HCT116 (cell line): ENCODE results near the gene LRP4. TPM values are rescaled to one million over a fixed set of nuclear protein-coding genes. Genes with fewer than 3 reads are reported as not detected.

Source experiments
- ATAC-seq: fragments of 200-7000 bp; cut with Tn5 transposase; 2 replicates; pipeline ENCODE4 v1.9.1; 2020; ENCODE audit warnings: mild to moderate bottlenecking, moderate library complexity
- BruUV-seq: library from RNA; stranded (reverse); fragments of 400-500 nt; replicated peaks from 2 replicates; lab custom pipeline; 2021; lab: Mats Ljungman, UMichigan
- CTCF ChIA-PET: fragments of 300-600 bp; sonication (Branson Sonifier 250); formaldehyde crosslinking; loops from one replicate; lab custom pipeline; 2021; ENCODE audit warnings: antibody characterized with exemption; lab: Charles Lee
- POLR2A ChIA-PET: fragments of 300-600, 350-600 bp; sonication (Branson Sonifier 250); formaldehyde crosslinking; loops from one replicate; lab custom pipeline; 2021; ENCODE audit warnings: antibody characterized with exemption; lab: Charles Lee
- RAD21 ChIA-PET, 2 experiments: fragments of 300-600 bp; sonication (Branson Sonifier 250); formaldehyde crosslinking; loops; one replicate each; lab custom pipeline; 2023; ENCODE audit warnings: low total read pairs in 2 of 2; ENCODE audit not compliant: uncharacterized antibody in 2 of 2, unreplicated experiment in 2 of 2, low non-redundant PET in 1 of 2; lab: Charles Lee
- DNase-seq: peaks from one replicate; pipeline ENCODE4 v3.0.0-alpha.2; 2010; ENCODE audit warnings: low read depth, low spot score
- H2AFZ ChIP-seq: fragments of 200-600 bp; shearing (Covaris generic), sonication (generic); 2 replicates; pipeline ENCODE4 v1.6.1; 2017; ENCODE audit warnings: low read depth, mixed run types, mixed read lengths, antibody characterized with exemption, low read length; ENCODE audit not compliant: poor library complexity, severe bottlenecking
- H3K27ac ChIP-seq: 2 replicates; pipeline ENCODE4 v1.5.1; 2012; ENCODE audit warnings: low read depth, low read length
- H3K27me3 ChIP-seq: fragments of 200-600 bp; sonication (generic); 2 replicates; pipeline ENCODE4 v1.6.1; 2016; ENCODE audit warnings: mixed run types, low read length, mixed read lengths; ENCODE audit not compliant: insufficient read depth
- H3K36me3 ChIP-seq, 2 experiments: fragments of 200-500 bp in 1 of 2; fragments of 200-600 bp in 1 of 2; sonication (Bioruptor generic) in 1 of 2; sonication (generic) in 1 of 2; 2 replicates each; pipeline versions ENCODE4 v1.5.1 to v1.6.1; 2014 to 2016; ENCODE audit warnings: low read length in 2 of 2, inconsistent platforms in 1 of 2, mixed read lengths in 1 of 2, mixed run types in 1 of 2; ENCODE audit not compliant: insufficient read depth in 2 of 2, control insufficient read depth in 1 of 2
- H3K4me1 ChIP-seq, 2 experiments: fragments of 200-600 bp in 1 of 2; sonication (generic) in 1 of 2; 2 replicates each; pipeline versions ENCODE4 v1.5.1 to v1.6.1; 2012 to 2017; ENCODE audit warnings: low read length in 2 of 2, inconsistent platforms in 1 of 2, mild to moderate bottlenecking in 1 of 2, mixed read lengths in 1 of 2, mixed run types in 1 of 2, moderate library complexity in 1 of 2; ENCODE audit not compliant: insufficient read depth in 2 of 2, control insufficient read depth in 1 of 2
- H3K4me2 ChIP-seq: fragments of 200-600 bp; sonication (generic); 2 replicates; pipeline ENCODE4 v1.6.1; 2017; ENCODE audit warnings: mixed run types, low read length, mixed read lengths
- H3K4me3 ChIP-seq, 2 experiments: fragments of 200-600 bp in 1 of 2; sonication (generic) in 1 of 2; replicated peaks in 1 of 2; 2 replicates each; pipeline ENCODE4 v1.5.1; 2011 to 2016; ENCODE audit warnings: low read length in 2 of 2, control low read depth in 1 of 2, low read depth in 1 of 2, mild to moderate bottlenecking in 1 of 2, mixed read lengths in 1 of 2, mixed run types in 1 of 2
- H3K79me2 ChIP-seq: fragments of 200-600 bp; sonication (generic); 2 replicates; pipeline ENCODE4 v1.6.1; 2017; ENCODE audit warnings: mild to moderate bottlenecking, mixed run types, low read length, moderate library complexity, mixed read lengths; ENCODE audit not compliant: insufficient read depth
- H3K9ac ChIP-seq: fragments of 200-600 bp; sonication (generic); 2 replicates; pipeline ENCODE4 v1.6.1; 2016; ENCODE audit warnings: low read length, mixed read lengths
- H3K9me2 ChIP-seq: fragments of 200-600 bp; sonication (generic), shearing (Covaris generic); 2 replicates; pipeline ENCODE4 v1.6.1; 2017; ENCODE audit warnings: mixed run types, mild to moderate bottlenecking, moderate library complexity; ENCODE audit not compliant: insufficient read depth
- H3K9me3 ChIP-seq, 2 experiments: fragments of 200-500 bp in 1 of 2; fragments of 200-600 bp in 1 of 2; sonication (Bioruptor generic) in 1 of 2; sonication (generic) in 1 of 2; 2 replicates each; pipeline ENCODE4 v1.6.1; 2014 to 2017; ENCODE audit warnings: low read length in 2 of 2, mixed read lengths in 2 of 2, inconsistent platforms in 1 of 2, low read depth in 1 of 2, mild to moderate bottlenecking in 1 of 2, mixed run types in 1 of 2, moderate library complexity in 1 of 2; ENCODE audit not compliant: control insufficient read depth in 1 of 2, insufficient read depth in 1 of 2
- H4K20me1 ChIP-seq: fragments of 200-600 bp; sonication (generic), shearing (Covaris generic); 2 replicates; pipeline ENCODE4 v1.6.1; 2017; ENCODE audit warnings: mixed run types, mild to moderate bottlenecking, moderate library complexity; ENCODE audit not compliant: insufficient read depth
- CBX3 ChIP-seq: IDR thresholded peaks from 2 replicates; pipeline ENCODE4 v1.6.1; 2012; ENCODE audit warnings: low read depth
- CEBPB ChIP-seq: IDR thresholded peaks from 2 replicates; pipeline ENCODE4 v1.6.1; 2012; ENCODE audit warnings: low read depth
- EGR1 ChIP-seq: IDR thresholded peaks from 2 replicates; pipeline ENCODE4 v1.6.1; 2012; ENCODE audit warnings: low read depth
- ELF1 ChIP-seq: IDR thresholded peaks from 2 replicates; pipeline ENCODE4 v1.6.1; 2012; ENCODE audit warnings: low read depth, borderline replicate concordance
- EZH2 ChIP-seq: fragments of 200-600 bp; sonication (generic); IDR thresholded peaks from 2 replicates; pipeline ENCODE4 v1.6.1; 2017; ENCODE audit warnings: antibody characterized with exemption, mixed run types
- EZH2phosphoT487 ChIP-seq: fragments of 200-600 bp; IDR thresholded peaks from 2 replicates; pipeline ENCODE4 v1.6.1; 2018; ENCODE audit warnings: antibody characterized with exemption, borderline replicate concordance
- FOSL1 ChIP-seq: IDR thresholded peaks from 2 replicates; pipeline ENCODE4 v1.6.1; 2012; ENCODE audit warnings: low read depth
- POLR2A ChIP-seq: IDR thresholded peaks from 2 replicates; pipeline ENCODE4 v1.7.0; 2011; ENCODE audit warnings: borderline replicate concordance; ENCODE audit not compliant: insufficient read depth, insufficient read length; ENCODE audit errors: extremely low read depth
- POLR2AphosphoS5 ChIP-seq: IDR thresholded peaks from 2 replicates; pipeline ENCODE4 v1.6.1; 2011; ENCODE audit warnings: mild to moderate bottlenecking, low read depth, low read length, moderate library complexity
- RAD21 ChIP-seq: IDR thresholded peaks from 2 replicates; pipeline ENCODE4 v1.6.1; 2012; ENCODE audit warnings: low read depth, mild to moderate bottlenecking
- SIN3A ChIP-seq: IDR thresholded peaks from 2 replicates; pipeline ENCODE4 v1.6.1; 2012; ENCODE audit warnings: low read depth
- SP1 ChIP-seq: IDR thresholded peaks from 2 replicates; pipeline ENCODE4 v1.6.1; 2012; ENCODE audit warnings: low read depth
- SRF ChIP-seq: IDR thresholded peaks from 2 replicates; pipeline ENCODE4 v1.6.1; 2012; ENCODE audit warnings: low read depth
- YY1 ChIP-seq: IDR thresholded peaks from 2 replicates; pipeline ENCODE4 v1.6.1; 2011; ENCODE audit warnings: low read length, low read depth, moderate library complexity, mild to moderate bottlenecking; ENCODE audit not compliant: insufficient replicate concordance; ENCODE audit errors: extremely low read depth
- intact Hi-C: fragments of 100-400 bp; cut with micrococcal nuclease; formaldehyde crosslinking; loops from 2 replicates; pipeline ENCODE4 v1.10.0; 2022
- total RNA-seq: library from RNA; stranded (reverse); gene quantifications from one replicate; pipeline ENCODE4 v1.2.1, GENCODE V29; 2021; ENCODE audit not compliant: unreplicated experiment
- TF ChIP-seq, protein P1 (sequence below): IDR thresholded peaks from 2 replicates; pipeline ENCODE4 v1.6.1; 2012
- TF ChIP-seq, protein P2 (sequence below): IDR thresholded peaks from 2 replicates; pipeline ENCODE4 v1.6.1; 2012; ENCODE audit warnings: low read depth
- TF ChIP-seq, protein P3 (sequence below): IDR thresholded peaks from 2 replicates; pipeline ENCODE4 v1.6.1; 2011; ENCODE audit warnings: mild to moderate bottlenecking, low read length, moderate library complexity; ENCODE audit not compliant: insufficient replicate concordance; ENCODE audit errors: extremely low read depth

The LRP4 gene
- total RNA-seq, 1 experiment from 2014 or later: 7.4 TPM

DNA sequence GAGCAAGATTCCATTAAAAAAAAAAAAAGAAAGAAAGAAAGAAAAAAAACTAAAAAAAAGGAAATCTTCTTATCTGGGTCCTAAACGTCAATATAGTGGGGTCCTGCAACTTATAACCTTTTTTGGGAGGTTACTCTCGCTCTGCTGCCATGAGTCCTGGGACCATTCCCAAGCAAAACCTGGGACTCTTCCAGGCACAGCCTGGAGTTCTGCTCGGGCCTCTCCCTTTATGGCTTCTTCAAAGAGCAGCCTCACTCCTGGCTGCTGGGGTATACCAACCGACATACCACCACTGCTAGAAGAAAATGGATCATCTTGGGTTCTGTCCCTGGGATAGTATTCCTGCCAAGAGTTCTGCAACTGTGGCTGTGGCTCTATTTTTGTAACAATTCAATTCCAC lies 58.1 kb downstream of the LRP4 start:
- Histone ChIP-seq H2AFZ (no peak overlapping the region), H3K27me3 (no peaks in the 10 kb centered on the region), H3K4me1 (no peaks in the 10 kb centered on the region), H3K9me2 (no peaks in the 10 kb centered on the region), H3K9me3 (no peaks in the 10 kb centered on the region), H3K4me3 (no peak overlapping the region), H3K4me2 (no peak overlapping the region), H3K27ac (no peak overlapping the region), H3K9ac (no peak overlapping the region), H3K36me3 (peaks cover 0 to 6% of the 10 kb centered on the region in 2 experiments; a peak in 2 of 4 replicates), H4K20me1 (no peaks in the 10 kb centered on the region), H3K79me2 (no peaks in the 10 kb centered on the region)
- DNase-seq: no peak
- TF ChIP-seq EZH2 (no peak), SIN3A (no peak), ELF1 (no peak), CBX3 (no peak), RAD21 (no peak), SRF (no peak), YY1 (no peak), POLR2A (no peak), EGR1 (no peak)
- TF ChIP-seq, protein P1, sequence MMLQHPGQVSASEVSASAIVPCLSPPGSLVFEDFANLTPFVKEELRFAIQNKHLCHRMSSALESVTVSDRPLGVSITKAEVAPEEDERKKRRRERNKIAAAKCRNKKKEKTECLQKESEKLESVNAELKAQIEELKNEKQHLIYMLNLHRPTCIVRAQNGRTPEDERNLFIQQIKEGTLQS: no peak
- intact Hi-C loops: no loop called here
- CTCF ChIA-PET: no interaction called here
- POLR2A ChIA-PET: no interaction called here
- no peak for ATAC-seq
- no TSS peak for BruUV-seq
- RAD21 ChIA-PET: no interaction called here

DNA sequence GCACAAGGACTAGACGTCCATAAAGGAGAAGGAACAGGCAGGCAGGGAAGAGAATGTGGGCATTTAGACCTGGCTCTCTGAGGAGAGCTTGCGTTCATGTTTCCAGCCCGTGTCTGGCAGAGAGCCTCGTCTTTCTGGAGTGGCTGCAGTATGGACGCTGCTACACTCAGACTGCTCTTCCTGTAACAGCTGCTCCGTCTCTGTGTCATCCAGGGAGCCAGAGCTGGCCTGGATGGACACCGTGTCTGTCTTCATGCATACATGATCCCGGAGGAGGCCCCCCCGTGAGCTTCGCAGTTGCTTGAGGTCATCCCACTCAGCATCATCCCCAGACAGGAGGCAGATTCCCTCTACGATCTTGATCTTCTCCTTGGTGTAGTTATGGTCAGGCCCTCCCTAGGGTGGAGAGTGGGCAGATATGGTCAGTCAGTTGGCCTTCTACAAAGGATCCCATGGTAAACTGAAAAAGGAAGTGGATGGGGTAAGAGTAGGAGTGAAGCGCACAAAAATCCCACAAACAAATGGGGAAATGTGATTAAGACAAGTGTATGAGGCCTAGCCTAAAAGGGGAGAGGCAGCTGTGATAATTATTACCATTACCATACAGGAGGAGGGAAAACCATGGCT lies 59.3 kb downstream of the LRP4 start:
- no peak overlapping the region for H3K4me2 ChIP-seq
- no TSS peak for BruUV-seq
- H3K79me2 ChIP-seq: no peaks in the 10 kb centered on the region
- ChIA-PET CTCF (no interaction called here), RAD21 (no interaction called here), POLR2A (no interaction called here)
- no peaks in the 10 kb centered on the region for H3K4me1 ChIP-seq
- H3K27me3 ChIP-seq: no peaks in the 10 kb centered on the region
- DNase-seq: no peak
- H3K27ac ChIP-seq: no peak overlapping the region
- H4K20me1 ChIP-seq: no peaks in the 10 kb centered on the region
- no peak overlapping the region for H3K4me3 ChIP-seq
- intact Hi-C loops: no loop called here
- TF ChIP-seq EZH2 (no peak), FOSL1 (no peak), CEBPB (no peak), EZH2phosphoT487 (no peak), POLR2AphosphoS5 (no peak), SP1 (no peak)
- TF ChIP-seq, protein P2, sequence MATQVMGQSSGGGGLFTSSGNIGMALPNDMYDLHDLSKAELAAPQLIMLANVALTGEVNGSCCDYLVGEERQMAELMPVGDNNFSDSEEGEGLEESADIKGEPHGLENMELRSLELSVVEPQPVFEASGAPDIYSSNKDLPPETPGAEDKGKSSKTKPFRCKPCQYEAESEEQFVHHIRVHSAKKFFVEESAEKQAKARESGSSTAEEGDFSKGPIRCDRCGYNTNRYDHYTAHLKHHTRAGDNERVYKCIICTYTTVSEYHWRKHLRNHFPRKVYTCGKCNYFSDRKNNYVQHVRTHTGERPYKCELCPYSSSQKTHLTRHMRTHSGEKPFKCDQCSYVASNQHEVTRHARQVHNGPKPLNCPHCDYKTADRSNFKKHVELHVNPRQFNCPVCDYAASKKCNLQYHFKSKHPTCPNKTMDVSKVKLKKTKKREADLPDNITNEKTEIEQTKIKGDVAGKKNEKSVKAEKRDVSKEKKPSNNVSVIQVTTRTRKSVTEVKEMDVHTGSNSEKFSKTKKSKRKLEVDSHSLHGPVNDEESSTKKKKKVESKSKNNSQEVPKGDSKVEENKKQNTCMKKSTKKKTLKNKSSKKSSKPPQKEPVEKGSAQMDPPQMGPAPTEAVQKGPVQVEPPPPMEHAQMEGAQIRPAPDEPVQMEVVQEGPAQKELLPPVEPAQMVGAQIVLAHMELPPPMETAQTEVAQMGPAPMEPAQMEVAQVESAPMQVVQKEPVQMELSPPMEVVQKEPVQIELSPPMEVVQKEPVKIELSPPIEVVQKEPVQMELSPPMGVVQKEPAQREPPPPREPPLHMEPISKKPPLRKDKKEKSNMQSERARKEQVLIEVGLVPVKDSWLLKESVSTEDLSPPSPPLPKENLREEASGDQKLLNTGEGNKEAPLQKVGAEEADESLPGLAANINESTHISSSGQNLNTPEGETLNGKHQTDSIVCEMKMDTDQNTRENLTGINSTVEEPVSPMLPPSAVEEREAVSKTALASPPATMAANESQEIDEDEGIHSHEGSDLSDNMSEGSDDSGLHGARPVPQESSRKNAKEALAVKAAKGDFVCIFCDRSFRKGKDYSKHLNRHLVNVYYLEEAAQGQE: no peak
- TF ChIP-seq, protein P3, sequence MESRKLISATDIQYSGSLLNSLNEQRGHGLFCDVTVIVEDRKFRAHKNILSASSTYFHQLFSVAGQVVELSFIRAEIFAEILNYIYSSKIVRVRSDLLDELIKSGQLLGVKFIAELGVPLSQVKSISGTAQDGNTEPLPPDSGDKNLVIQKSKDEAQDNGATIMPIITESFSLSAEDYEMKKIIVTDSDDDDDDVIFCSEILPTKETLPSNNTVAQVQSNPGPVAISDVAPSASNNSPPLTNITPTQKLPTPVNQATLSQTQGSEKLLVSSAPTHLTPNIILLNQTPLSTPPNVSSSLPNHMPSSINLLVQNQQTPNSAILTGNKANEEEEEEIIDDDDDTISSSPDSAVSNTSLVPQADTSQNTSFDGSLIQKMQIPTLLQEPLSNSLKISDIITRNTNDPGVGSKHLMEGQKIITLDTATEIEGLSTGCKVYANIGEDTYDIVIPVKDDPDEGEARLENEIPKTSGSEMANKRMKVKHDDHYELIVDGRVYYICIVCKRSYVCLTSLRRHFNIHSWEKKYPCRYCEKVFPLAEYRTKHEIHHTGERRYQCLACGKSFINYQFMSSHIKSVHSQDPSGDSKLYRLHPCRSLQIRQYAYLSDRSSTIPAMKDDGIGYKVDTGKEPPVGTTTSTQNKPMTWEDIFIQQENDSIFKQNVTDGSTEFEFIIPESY: no peak
- no peak overlapping the region for H3K9ac ChIP-seq
- no peaks in the 10 kb centered on the region for H3K9me3 ChIP-seq
- H3K9me2 ChIP-seq: no peaks in the 10 kb centered on the region
- ATAC-seq: no peak
- peaks cover 0 to 6% of the 10 kb centered on the region in 2 experiments; a peak in 2 of 4 replicates for H3K36me3 ChIP-seq
- no peak overlapping the region for H2AFZ ChIP-seq
